Stimulated activated CD8-positive, alpha-beta memory T cell treated with anti-CD3 and anti-CD28 coated beads, Interleukin-12 subunit alpha, Interleukin-12 subunit beta, amount 100 ng/mL, for 4 hours (primary cell): ENCODE results near the gene SEMA4A.
"Not testable (repeated sequence)": the region's sequence is repeated elsewhere in the genome, so short reads cannot be mapped to it uniquely, and the experiment has no call there.

Experiments used
- DNase-seq: peaks from one replicate; pipeline ENCODE4 v3.0.0-alpha.2; 2020; ENCODE audit warnings: low read depth

Gene SEMA4A

DNA sequence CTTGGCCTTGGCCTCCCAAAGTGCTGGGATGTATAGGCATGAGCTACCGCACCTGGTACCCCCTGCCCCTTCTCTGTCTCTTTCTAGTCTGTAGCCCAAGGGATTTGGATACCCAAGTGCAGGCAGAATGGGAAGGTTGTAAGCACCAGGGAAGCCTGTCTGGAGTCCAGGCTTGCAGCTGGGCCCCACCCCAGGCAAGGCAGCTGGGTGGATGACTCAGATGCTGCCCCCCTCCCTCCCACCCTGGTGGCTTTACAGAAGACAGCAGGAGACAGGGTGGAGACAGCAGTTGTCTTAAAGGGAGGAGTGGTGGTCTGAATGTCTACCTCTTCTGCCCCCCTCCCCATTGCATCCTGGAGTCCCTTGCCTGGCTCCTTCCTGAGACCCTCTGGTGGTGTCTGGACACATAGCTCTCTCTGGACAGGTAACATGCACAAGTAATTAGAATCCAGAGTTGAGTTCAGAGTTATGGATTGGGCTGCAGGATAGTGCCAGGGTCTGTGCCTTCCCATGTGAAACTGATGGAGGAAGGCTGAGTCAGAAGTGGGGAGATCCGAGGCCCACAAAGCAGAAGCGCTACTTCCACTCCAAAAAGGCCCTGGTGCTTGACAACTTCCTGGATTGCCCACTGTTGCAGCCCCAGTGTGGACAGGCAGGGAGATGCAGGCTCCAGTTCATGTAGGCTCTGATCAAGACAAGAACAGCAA lies 33.7 kb upstream of the SEMA4A start:
- no peak for DNase-seq

DNA sequence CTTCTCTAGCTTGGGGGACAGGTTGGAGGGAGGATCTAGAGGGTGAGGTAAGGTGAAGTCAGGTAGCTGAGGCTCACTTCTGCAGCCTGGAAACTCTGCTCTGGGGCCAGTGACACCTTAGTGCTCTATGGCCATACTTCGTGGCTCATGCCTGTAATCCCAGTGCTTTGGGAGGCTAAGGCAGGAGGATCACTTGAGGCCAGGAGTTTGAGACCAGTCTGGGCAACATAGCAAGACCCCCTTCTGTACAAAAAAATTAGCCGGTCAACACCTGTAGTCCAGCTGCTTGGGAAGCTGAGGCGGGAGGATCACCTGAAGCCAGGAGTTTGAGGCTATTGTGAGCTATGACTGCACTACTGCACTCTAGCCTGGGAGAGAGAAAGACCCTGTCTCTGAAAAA lies 33.1 kb upstream of the SEMA4A start:
- no peak for DNase-seq

DNA sequence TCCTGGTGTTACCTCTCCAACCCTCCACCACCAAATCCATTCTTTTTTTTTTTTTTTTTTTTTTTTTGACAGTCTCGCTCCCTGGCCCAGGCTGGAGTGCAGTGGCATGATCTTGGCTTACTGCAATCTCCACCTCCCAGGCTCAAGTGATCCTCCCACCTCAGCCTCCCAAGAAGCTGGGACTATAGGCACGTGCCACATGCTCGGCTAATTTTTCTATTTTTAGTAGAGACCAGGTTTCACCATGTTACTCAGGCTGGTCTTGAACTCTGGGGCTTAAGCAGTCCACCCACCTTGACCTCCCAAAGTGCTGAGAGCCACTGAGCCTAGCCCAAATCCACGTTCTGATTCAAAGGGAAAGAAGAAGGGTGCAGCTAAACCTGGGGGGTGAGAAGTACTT lies 32.4 kb upstream of the SEMA4A start:
- not testable (repeated sequence) for DNase-seq

DNA sequence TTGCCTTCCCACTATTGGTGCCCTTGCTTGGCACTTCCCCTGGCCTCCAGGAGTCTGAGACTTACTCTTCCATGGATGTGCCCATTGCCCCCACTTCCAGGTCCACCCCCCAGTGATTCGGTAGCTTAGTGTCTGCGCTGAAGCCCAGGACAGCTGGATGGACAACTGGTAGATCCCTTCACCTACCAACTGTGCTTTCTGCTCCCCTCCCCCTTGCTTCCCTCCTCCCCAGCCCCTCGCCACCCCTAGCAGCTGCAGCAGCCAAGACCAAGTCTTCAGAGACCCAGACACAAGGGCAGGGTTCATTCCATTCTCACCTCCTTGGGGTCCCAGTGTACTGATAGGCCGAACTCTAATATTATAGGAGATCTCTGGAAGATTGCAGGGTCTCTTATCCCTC lies 31.9 kb upstream of the SEMA4A start:
- DNase-seq: no peak

DNA sequence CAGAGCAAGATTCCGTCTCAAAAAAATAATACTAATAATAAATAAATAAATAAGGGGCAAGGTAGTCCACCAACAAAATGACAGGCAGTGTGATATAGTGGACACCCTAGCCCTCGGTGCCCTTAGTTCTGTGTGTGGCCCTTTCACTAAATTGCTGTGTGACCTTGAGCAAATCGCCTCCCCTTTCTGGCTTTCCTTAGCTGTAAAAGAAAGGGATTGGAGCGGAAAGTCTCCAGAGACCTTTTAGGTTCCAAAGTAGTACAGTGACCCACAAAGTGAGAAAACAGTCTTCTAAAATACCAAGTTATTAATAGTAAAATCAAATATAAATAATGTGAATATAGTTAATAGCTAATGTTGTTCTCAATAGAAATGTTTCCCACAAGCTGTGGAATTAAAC lies 31.3 kb upstream of the SEMA4A start:
- no peak for DNase-seq

DNA sequence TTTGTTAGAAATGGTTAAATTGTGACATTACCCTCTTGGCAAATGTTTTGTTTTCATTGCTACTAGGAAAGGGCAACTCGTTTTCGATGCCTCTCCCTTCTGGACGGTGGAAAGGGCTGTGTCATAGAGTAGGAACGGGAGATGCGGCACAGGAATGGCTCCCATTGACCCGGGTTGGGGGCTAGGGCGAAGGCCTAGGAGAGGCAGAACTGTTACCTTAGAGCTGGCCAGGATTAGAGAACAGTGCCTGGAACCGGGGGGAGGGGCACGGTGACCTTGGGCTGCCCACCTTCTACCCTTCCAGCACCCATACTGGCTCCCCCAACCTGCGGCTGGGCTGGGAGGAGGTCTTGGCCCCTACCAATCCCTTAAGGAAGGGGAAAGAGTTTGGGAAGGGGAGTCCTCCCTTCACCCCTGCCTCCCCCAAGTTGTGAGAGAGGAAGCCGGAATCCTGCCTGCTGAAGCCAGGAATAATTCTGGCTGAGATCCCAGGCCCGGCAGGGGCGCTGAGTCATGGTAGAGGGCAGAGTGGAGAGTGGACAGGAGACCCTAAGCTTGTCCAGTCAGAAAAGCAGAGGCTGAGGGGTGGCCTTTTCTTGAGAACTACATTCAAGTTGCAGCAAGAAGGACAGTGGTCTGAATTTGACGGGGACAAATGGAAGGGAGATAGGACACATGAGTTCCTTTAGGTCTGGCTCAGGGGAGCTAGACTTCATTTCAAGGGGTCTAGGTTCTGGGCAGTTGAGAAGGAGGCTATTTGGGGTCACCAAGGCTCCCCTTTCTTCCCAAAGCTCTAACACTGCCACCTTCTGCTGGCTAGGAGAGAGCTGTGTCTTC lies 30.6 kb upstream of the SEMA4A start:
- no peak for DNase-seq

DNA sequence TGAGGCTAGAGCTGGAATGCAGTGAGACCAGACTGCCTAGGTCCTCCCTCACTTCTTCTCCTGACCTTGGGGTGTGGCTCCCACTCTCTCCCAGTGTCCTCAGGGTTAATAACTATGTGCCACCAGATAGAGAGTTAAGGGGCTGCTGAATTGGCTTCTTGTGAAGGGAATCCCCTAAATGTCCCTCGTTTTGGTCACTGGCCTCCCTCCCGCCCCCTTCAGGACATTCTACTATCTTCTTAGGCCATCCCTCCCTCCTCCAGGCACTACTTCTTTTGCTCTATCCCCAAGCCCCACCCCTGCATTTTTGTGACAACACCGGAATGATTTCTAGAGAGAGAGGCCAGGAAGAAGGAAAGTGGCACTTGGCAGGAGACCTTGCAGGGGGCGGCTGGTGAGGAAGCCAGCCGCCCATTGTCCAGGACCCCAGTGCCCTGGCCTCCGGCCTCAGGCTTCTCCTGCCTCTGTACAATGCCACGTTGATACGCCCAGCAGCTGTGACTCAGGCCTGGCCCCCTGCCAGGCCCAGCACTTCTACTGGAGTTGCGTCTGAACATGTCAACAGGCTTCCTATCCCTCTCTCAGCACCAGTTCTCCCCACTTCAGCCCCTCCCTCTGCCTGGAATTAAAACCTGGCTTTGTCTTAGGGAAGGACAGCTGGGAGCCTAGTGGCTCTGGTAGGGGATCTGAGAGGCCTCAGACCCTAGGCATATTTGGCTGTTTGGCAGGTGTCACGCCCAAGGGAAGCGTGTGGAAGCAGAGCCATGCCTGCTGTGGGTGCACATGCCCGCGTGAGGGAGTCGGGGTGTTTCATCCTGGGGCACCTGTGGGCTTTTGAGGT lies 29.8 kb upstream of the SEMA4A start:
- DNase-seq: peak; percentile 50

DNA sequence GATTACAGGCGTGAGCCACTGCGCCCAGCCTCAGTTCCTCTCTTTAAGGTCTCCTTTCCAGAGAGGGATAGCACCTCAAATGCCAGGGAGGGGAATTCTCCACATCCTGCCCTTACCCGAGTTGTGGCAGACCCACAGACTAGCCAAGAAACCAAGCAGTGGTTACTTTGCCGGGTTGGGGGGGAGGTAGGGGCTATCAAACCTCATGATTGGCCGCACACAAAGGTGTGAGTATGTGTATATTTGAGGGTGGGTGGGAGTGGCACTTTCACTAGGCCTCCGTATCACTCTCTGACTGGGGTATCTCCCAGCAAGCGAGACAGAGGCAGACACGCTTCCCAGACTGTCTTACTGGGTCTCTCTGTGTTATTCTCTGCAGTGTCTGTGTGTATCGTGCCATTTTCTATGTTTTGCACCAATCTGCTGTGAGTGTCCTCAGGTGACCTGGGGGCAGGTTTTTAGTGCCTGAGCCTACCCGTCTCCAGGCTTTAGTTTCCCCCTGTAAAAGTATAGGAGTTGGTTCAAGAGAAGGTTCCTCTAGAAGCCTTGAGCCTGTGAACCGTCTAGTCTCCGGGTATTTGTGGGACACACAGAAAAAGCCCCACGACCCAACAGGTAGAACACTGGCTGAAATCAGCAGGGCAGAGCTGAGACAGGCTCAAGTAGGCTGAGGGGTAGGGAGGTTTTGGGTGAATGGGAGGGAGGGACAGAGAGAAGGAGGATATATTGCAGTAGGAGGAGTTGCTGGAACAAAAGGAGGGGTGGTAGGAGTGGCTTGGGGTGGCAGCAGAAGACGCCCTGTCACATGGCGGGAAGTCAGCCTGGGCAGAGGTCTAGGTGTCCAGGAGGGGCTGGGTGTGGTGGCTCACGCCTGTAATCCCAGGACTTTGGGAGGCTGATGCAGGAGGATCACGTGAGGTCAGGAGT lies 28.6 kb upstream of the SEMA4A start:
- no peak for DNase-seq

DNA sequence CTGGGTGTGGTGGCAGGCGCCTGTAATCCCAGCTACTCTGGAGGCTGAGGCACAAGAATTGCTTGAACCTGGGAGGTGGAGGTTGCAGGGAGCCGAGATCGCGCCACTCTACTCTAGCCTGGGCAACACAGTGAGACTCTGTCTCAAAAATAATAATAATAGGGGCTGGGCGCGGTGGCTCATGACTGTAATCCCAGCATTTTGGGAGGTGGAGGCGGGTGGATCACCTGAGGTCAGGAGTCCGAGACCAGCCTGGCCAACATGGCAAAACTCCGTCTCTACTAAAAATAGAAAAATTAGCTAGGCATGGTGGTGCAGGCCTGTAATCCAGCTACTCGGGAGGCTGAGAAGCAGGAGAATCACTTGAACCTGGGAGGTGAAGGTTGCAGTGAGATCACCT lies 27.8 kb upstream of the SEMA4A start:
- not testable (repeated sequence) for DNase-seq

DNA sequence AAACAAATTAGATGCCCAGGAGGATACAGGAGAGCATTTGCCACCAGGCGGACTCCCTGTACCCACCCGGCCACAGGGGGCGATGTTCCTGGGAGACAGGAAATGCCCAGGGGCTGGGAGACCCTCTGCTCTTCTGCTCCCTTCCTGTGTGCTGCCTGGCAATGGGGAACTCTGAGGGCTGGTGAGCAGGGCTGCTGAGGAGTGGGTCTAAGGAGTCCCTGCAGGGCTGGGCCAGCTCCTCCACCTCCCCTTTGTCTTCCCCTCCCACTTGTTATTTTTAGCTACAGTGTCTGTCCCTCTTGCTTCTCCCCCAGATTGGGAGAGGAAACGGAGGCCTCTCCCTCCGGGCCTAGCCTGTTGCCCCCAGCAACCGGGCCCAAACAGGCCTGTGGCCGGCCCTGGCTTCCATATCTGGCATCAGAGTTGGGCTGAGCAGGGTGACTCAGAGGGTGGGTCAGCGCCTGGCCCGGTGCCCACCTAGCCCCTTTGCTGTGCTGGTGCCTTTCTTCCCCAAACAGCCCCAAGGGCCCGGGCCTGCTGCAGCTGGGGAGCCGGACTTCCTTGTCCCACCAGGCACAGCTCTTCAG lies 27.2 kb upstream of the SEMA4A start:
- peak; percentile 46 for DNase-seq

DNA sequence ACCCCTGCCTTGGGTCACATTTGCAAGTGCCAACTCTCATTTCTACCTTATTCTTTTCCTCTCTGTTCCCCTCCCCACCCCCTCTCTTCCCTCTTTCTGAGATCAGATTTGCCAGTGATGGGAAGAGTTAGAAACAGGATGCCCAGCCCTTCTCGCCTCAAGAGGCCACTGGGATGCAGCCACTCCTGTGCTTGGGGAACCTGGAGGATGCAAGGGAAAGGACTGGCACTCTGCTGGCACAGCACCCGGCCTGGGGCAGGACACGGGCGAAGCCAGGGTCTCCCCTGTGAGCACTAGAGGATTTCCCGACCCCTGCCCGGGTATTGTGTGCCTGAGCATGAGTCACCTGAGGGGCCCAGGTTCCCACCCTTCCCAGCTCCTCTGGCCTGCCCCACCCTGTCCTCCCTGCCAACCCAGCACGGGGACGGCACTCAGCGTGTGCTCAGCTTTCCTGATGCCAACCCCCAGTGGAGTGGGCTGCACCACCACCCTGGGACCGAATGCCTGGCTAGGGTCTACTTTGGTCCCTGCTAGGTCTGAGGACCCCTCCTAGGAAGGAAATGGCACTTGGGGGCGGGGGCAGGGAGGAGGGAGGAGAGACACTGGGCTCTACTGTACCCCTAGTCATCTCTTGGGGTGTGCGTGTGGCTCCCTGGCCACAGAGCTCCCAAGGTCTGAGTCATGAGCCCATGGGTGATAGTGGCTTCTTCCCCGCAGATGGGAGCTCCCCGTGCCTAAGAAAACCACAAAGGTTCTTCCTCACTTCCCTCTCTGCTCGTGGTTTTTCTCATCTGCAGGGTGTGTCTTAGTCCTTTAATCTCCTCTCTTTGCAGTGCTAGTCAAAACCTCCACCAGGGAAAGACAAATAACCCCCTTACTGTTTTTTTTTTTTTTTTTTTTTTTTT lies 26.5 kb upstream of the SEMA4A start:
- DNase-seq: peak; percentile 69

DNA sequence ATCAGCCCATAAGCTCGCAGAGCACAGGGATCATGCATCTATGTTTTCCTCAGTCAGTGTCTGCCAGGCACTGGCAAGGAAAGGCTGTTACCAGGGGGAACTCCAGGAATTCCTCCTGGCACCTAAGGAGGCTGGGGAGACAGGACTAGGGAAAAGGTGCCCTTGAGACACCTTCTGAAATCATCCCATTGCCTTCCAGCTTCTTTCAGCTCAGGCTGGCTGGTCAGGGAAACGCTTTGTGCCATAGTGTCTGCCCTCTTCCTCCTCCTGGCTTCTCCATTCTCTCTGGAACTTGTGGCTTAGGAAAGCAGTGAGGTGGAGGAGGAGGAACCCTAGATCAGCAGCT lies 25.1 kb upstream of the SEMA4A start:
- DNase-seq: no peak

DNA sequence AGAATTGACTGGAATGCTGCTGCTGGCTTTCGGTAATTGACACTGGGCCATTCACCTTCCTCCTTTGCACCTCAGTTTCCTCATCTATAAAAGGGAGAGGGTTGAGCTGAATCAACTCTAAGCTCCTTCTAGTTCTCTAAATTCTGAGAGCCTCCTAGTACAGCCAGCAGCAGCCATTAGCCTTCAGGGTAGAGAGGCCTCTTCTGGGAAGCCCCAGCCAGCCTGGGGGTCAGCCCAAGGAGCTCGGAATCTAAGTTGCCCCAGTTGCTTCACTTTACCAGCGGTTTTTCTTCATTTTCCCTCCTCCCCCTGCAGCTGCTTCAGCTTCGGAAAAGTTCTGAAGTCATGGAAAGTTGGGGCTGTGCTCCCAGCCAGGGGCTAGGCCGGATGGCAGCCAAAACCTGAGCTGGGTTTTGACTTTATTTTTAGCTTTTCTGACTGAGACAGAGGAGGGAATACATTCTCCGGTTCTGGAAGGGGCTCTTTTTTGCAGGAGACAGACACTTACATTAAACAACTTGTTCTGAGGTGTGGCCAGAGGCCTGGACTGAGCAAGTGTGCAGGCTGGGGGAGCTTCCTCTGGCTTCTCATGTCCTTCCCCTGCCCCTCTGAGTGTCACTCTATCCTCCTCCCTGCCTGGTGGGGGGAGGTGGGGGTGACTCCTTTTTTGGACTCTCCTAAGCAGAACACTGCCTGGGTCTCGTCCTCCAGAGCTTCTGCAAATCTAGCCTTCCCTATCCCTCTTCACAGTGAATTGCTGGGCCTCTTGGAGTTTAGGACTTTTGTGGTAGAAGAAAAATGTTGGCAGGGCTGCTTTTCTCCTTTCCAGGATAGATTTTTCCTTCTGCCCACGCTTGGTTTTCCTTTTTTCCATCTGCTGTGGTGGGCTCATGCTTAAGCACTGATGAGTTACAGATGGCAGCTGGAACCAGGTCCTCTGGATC lies 24.5 kb upstream of the SEMA4A start:
- DNase-seq: no peak

DNA sequence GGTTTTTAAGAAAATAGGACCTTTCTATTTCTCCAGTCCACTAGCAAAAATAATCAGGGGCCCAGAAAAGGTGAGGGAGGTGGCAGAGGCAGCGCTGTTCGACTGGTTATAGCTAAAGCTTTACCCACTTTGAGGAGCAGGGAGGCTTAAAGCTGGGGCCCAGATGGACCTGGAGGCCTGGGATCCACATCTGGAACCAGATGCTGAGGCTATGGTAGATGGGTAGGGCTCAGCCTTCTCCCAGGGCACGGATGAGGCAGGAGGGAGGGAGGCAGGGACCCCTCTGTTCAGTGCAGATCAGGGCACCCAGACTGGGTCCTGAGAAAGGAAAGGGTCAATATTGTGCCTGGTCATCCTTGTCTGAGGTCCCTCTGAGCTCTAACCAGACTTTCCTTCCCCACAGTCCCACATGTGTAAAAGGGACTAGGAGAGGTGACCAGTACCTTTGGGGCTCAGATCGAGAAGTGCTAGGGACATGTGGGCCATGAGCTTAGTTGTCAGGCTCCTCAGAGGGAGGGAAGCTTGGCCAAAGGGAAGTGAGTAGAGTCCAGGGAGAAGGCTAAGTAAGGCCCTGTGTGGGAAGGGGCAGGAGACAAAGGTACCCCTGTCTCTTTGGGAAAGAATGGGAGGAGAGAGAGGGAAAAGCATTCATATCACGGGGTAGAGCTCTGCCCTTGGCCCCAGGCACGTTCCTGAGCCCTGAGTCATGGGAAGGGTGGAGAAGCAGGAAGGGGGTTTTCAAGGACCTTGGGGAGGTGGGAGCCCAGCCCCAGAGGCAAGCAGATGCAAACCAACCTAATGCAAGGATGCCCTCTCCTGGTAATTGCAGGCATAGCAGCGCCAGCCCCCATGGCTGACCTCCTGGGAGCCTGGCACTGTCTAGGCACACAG lies 23.5 kb upstream of the SEMA4A start:
- peak; percentile 52 for DNase-seq

DNA sequence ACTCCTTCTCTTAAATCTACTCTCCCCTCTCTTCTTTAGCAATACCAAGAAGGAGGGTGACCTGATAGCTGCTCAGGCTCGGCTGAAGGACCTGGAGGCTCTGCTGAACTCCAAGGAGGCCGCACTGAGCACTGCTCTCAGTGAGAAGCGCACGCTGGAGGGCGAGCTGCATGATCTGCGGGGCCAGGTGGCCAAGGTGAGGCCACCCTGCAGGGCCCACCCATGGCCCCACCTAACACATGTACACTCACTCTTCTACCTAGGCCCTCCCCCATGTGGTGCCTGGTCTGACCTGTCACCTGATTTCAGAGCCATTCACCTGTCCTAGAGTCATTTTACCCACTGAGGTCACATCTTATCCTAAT lies 22.8 kb upstream of the SEMA4A start:
- no peak for DNase-seq

DNA sequence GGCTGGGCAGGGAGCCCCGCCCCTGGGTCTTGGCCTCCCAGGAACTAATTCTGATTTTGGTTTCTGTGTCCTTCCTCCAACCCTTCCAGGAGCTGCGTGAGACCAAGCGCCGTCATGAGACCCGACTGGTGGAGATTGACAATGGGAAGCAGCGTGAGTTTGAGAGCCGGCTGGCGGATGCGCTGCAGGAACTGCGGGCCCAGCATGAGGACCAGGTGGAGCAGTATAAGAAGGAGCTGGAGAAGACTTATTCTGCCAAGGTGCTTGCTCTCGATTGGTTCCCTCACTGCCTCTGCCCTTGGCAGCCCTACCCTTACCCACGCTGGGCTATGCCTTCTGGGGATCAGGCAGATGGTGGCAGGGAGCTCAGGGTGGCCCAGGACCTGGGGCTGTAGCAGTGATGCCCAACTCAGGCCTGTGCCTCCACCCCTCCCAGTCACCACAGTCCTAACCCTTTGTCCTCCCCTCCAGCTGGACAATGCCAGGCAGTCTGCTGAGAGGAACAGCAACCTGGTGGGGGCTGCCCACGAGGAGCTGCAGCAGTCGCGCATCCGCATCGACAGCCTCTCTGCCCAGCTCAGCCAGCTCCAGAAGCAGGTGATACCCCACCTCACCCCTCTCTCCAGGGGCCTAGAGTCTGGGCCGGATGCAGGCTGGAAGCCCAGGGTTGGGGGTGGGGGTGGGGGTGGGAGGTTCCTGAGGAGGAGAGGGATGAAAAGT lies 18.5 kb upstream of the SEMA4A start:
- no peak for DNase-seq
